Kasumi-1 (cell line): ENCODE results near the gene CENPX.

ENCODE experiments used
- DNase-seq, 2 experiments: peaks; one replicate each; lab custom pipeline; 2025; lab: John Stamatoyannopoulos, UW

The CENPX gene

DNA sequence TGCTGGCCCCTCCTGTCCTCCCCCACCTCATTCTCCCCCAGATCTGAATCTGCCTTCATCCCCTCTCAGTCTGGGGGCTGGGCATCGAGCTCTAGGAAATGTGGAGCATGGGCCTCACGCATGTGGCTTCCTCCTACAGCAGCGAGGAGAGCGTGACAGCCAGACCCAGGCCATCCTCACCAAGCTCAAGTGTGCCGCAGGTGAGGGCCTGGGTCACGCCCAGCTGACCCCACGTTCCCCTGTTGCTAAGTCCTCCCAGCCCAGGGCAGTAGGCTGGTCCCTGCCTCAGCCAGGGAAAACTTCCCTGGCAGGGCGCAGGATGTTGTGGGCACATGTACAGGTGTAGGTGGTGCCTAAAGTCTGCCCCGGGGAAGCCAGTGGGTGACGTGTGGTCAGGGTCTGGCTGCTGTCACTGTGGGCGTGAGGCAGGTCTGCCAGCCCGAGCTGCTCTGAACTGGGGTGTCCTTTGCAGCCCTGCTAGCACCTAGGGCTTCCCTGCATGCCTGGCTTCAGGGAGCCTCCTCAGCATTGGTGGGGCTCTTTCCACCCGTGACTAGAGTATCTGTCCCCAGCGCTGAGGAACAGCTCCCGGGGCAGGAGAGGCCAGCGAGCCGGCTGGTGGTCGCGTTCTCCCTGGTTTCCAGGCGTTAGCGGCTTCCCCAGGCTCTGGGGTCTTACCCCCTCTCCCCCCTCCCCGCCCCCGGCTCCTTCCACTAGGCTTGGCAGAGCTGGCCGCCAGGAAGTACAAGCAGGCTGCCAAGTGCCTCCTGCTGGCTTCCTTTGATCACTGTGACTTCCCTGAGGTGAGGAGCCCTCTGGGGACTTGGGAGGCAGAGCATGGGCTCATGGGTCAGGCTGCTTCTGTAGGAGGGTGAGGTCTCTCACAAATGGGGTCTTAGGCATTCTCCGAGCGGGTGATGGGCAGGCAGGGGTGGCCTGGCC is 32.6 kb upstream of the CENPX start:
- peak in 1 of 2 experiments; percentile 22 for DNase-seq

- no peak for DNase-seq
Observed at GRCh38 chr17:82054351-82055022, 31.8 kb upstream of the CENPX start.

DNA sequence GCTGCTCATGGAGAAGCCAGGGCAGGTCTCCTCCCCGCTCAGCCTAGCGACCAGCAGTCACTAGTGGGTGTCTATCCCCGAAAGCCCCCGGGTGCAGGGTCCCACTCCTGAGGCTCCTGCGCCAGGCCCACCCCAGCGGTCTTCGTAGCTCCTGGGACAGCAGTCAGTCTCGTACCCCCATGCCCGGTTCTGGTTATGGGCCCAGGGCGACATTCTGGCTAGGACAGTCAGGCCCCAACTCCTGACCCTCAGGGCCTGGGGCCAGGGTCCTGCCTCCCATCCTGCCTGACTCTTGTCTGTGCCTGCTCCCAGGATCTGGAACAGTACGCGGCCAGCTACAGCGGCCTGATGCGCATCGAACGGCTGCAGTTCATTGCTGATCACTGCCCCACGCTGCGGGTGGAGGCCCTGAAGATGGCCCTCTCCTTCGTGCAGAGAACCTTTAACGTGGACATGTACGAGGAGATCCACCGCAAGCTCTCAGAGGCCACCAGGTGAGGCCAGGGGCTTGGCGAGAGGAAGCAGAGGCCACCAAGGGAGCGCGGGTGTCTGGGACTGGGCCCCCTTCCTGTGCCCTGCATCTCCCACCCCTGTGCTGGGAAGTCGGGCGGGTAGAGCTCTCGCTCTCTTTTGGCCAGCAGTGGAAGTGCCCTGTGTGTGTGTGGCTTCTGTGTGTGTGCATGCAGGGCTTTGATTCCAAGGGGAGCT is 31.0 kb upstream of the CENPX start:
- no peak for DNase-seq

DNA sequence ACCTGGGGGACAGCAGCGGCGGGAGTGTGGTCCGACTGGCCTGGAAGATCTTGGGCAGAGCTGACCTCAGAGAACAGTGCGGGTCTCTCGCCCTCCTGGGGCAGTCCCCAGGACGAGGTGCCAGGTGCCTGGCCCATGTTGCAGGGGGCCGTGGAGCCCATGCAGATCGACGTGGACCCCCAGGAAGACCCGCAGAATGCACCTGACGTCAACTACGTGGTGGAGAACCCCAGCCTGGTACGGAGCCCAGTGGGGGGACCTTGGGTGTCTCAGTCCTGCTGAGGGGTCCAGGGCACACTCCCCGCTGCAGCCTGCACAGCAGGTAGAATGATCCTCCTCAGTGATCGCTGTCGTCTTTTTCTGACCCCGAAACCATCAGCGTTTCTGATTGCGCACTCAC is 30.5 kb upstream of the CENPX start:
- no peak for DNase-seq

DNA sequence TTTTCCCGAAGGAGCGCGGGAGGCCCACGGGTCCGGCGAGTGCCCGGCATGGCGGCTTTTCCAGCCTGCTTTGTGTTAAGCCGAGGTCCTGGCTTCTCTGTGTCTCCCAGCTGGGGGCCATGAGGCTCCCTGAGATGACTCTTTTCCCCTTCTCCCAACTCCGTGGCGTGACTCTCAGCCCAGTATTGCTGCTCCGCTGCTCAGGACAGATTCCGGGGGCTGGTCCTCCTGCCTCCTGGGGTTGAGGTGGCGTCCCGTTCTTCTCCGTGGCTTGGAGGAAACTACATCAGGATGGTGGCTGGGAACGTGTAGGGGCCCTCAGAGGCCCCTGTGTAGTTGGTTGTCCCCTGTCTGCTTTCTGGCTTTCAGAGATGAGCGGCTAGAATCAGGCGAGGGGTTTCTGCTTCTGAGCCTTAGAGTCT is 30.0 kb upstream of the CENPX start:
- DNase-seq: no peak

- peak; percentile 66 to 68 for DNase-seq
Observed at GRCh38 chr17:82051776-82052637, 29.3 kb upstream of the CENPX start, which contains the start of the genes GPS1 and RFNG. GPS1 (plus strand) TSS chr17:82051898; CDS start chr17:82051932, 34 bp downstream. RFNG (minus strand) TSS chr17:82051811; CDS start chr17:82051766, 45 bp downstream.

DNA sequence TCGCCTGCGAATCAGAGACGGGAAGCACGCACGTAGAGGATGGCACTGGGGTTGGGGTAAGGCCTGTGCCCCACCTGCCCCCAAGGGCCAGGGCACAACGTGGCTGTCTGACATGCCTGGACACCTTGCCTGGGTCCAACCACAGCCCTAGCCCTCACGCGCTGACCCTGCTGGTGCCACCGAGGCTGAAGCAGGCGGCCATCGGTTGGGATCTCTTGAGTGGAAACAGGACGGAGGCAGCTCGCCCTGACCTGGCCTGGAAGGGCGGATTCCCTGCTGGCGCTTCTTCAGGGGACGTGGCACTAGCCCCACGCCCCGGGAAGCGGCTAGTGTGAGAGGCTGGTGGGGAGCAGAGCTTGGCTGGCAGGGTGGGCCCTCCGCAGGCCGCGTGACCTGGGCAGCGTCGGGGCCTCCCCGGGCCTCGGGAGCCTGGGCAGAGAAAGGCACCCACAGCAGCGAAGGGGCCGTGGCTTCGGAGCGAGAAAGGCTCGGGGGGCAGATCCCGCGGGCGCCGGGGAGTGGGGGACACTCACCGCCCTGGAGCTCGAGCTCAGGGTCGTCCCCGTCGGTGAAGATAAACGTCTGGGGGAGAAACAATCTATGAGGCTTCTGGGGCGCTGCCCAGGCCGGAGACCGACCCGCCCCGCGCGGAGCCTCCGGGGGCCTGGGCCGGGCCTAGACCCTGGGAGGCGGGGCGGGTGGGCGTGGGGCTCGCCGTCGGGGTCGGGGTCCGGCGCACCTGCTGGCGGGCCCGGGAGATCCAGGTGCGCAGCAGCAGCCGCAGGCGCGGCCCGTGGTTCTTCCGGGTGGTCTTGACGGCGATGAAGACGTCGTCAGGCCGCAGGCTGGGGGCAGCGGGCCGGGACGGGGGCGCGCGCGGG is 28.3 kb upstream of the CENPX start:
- no peak for DNase-seq

- DNase-seq: no peak
Observed at GRCh38 chr17:82050152-82050760, 27.6 kb upstream of the CENPX start.

- no peak for DNase-seq
Observed at GRCh38 chr17:82049521-82049971, 26.9 kb upstream of the CENPX start.

DNA sequence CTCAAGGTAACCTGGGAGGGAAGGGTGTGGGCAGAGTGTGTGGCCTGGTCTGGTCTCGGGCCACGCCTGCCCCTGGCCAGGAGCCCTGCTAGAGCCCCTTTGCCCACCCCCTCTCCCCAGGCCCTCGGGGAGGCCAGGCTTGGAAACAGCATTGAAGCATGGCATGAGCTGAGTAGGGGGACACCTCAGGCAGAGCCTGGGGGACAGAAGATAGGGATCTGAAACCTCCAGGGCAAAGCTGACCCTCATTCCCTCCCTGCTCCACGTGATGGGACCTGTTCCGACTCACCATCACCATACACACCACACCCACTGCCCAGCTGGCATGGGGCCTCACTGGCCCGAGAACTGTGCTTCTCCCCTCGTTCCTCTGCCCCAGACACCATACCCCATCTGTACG is 26.4 kb upstream of the CENPX start:
- no peak for DNase-seq

DNA sequence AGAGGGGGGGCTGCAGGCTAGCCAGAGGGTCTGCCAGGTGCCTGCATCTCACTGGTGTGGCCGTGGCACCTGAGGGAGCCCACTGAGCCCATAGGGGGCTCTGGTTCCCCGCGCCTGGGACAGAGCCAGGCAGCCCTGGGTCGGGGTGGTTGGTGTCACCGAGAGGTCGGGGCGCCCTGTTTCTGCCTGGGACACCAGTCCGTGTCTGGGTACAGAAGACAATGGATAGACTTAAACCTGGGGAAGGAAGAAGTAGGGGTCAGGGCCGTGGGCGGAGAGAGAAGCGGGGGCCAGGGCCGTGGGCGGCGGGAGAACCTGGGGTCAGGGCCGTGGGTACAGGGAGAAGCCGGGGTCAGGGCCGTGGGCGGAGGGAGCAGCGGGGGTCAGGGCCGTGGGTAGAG is 25.9 kb upstream of the CENPX start:
- no peak for DNase-seq

- DNase-seq: no peak
Observed at GRCh38 chr17:82047914-82048570, 25.4 kb upstream of the CENPX start.

DNA sequence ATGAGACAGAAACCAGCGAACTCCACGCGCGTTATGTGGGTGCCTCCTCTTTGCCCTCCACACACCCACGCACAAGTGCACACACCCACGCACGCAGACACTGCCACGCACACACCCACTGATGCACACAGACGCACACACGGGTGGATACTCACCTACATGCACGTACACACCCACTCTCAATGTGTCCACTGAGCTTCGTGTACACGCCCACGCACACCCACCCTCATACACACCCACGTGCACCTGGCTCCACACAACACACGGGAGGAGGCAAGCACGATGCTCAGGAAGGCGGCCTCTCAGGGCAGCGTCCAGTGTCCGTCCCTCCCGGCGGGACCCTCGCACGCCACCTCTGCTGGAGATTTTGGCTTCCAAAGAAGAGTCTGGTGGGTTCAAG is 24.7 kb upstream of the CENPX start:
- DNase-seq: no peak

GRCh38 chr17:82046903-82047302 is 24.2 kb upstream of the CENPX start:
- no peak for DNase-seq

DNA sequence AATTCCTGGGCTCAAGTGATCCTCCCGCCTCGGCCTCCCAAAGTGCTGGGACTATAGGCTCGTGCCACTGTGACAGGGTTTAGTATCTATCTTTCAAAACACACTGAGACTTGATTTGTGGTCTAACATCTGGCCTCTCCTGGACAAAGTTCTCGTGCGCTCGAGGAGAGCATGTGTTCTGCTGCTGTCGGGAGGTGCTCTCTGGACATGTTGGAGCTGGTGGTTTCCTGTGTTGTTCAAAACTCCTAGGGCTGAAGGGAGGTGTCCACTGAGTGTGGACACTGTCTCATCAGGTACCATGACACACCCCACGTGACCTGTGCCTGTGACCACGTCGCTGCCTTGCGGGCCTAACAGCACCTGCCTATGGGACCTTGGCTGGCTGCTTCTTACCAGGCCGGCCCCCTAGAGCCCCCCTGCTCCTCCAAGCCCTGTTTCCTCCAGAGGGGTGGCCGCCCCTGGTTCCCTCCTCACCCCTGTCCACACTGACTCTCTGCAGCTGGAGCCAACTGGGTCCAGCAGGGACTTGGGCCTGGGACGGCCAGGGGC is 23.3 kb upstream of the CENPX start:
- DNase-seq: no peak

DNA sequence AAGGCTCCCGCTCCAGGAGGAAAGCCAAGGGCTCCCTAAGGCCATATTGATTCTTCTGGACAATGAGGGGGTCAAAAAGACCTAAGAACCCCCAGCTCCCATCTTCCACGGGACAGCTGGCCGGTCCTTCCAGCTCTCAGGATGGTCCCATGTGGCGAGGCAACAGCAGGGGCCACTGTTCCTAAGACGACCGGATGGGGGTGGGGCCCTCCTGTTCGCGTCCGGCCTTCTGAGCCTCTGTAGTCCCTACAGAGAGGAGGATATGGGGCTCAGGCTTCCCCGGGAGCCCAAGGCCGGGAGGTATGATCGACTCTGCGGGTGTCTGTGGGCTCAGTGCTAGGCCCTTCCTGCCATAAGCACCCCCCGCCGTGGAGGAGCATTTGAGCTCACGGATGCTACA is 20.8 kb upstream of the CENPX start:
- DNase-seq: no peak

DNA sequence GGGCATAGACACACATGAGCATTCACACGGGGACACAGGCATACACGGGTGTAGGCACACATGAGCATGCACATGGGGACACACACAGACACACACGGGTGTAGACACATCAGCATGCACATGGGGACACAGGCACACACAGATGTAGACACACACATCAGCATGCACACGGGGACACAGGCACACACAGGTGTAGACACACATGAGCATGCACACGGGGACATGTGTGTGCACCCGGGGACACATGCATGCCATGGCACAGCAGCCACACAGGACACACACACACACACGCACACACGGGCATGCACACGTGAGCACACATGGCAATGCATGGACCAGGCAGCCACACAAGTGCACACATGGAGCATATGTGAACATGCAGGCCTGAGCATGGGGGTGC is 20.0 kb upstream of the CENPX start:
- no peak for DNase-seq

DNA sequence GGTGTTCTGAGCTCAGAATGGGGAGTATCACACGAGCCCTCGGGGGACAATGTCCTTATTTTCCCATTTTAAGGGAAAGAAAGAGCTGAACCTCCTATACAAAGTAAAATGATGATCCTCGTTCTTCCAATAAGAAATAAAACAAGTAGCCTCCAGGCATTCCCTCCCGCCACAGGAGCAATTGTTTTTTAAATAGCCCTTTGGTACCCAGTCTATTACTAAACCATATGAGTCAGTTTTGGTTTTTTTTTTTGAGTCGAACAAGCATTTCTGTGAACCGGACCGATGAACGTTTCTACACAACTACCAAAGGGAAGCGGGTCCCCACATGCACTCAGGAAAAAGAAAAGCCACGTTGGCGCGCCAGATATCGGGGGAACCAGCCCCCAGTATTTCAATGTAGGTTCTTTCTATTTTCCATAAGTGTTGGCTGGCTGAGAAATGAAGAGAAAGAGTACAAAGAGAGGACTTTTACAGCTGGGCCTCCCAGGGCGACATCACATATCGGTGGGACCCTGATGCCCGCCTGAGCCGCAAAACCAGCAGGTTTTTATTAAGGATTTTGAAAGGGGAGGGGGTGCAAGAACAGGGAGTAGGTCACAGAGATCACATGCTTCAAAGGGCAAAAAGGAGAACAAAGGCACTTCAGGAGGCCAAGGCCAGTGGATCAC is 18.6 kb upstream of the CENPX start:
- no peak for DNase-seq
